GM21786 (cell line): ENCODE data around the gene SCCPDH.
"Not testable (repeated sequence)": the region's sequence is repeated elsewhere in the genome, so short reads cannot be mapped to it uniquely, and the experiment has no call there.

Experiments
- ATAC-seq: cut with Tn5 transposase; IDR thresholded peaks from one replicate; pipeline ENCODE4 v1.9.1; 2021; ENCODE audit not compliant: unreplicated experiment

Gene SCCPDH

GRCh38 chr1:246797597-246797996 is 73.4 kb downstream of the SCCPDH start:
- no peak for ATAC-seq

GRCh38 chr1:246798107-246798506 is 73.9 kb downstream of the SCCPDH start:
- no peak for ATAC-seq

GRCh38 chr1:246798606-246799496 is 74.6 kb downstream of the SCCPDH start:
- ATAC-seq = no peak

- ATAC-seq = no peak
Measured at GRCh38 chr1:246800356-246800755, 76.1 kb downstream of the SCCPDH start.

- no peak for ATAC-seq
Measured at GRCh38 chr1:246800756-246801155, 76.5 kb downstream of the SCCPDH start.

- no peak for ATAC-seq
Measured at GRCh38 chr1:246801241-246802020, 77.2 kb downstream of the SCCPDH start.

GRCh38 chr1:246803373-246803772 is 79.2 kb downstream of the SCCPDH start:
- no peak for ATAC-seq

GRCh38 chr1:246803883-246804282 is 79.7 kb downstream of the SCCPDH start:
- ATAC-seq = no peak

- no peak for ATAC-seq
Measured at GRCh38 chr1:246805135-246805716, 81.0 kb downstream of the SCCPDH start.

GRCh38 chr1:246809473-246809872 is 85.3 kb downstream of the SCCPDH start:
- ATAC-seq = no peak

GRCh38 chr1:246811985-246812384 is 87.8 kb downstream of the SCCPDH start:
- no peak for ATAC-seq

GRCh38 chr1:246813325-246813724 is 89.1 kb downstream of the SCCPDH start:
- ATAC-seq = not testable (repeated sequence)

GRCh38 chr1:246814890-246815289 is 90.7 kb downstream of the SCCPDH start:
- no peak for ATAC-seq

GRCh38 chr1:246815693-246816270 is 91.6 kb downstream of the SCCPDH start:
- no peak for ATAC-seq
